Measurements from ENCODE around the gene SCN4B. TPM values are rescaled to one million over a fixed set of nuclear protein-coding genes. Genes with fewer than 3 reads are reported as not detected.

The SCN4B gene
- total RNA-seq, 2 donors from 2014 or later = 3.0 to 5.6 TPM

DNA sequence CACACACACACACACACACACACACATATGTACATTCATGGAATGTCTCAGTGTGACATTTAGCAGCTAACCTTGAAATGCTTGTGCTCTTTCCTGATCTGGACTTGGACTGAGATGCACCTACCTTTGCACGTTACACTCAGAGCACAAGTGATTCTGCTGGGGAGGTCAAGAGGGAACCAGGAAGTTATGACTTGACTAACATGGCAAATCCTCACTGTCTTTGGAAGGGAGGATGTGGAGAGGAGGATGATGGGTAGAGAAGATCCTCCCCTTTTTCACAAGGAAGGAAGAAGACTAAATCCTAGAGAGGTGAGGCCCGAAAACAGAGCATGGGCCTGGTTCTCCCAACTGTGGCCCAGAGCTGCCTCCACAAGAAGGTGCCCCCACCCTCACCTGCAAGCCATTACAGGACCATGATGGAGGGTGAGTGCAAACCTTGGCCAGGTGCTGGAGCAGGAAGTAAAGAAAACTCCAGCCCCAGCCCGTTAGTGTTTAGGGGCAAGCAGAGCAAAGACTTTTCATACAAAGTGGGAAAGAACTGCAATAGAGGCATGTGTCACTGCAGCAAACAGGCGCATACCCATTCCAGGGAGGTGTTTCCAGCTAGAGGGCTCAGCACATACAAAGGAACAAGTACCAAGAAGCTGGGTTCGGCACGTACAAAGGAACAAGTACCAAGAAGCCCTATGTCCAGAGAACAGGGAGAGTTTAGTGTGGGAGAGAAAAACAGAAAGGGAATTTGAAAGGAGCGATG is 26.4 kb downstream of the SCN4B start:
- H3K36me3 ChIP-seq = no peaks in the 10 kb centered on the region
- H3K27me3 ChIP-seq (replicated peaks; ENCODE audit: insufficient read depth) = no peaks in the 10 kb centered on the region
- H3K9me3 ChIP-seq = no peaks in the 10 kb centered on the region
- DNase-seq (ENCODE audit: low spot score) = no peak
- no peak overlapping the region for H3K27ac ChIP-seq
- H3K4me1 ChIP-seq (replicated peaks) = no peaks in the 10 kb centered on the region
- WGBS = 85% methylated on average over 7 of the region's 7 CpGs
- TF ChIP-seq POLR2AphosphoS5 (IDR thresholded peaks at IDR 0.05) = no peak
- TF ChIP-seq, protein P1, sequence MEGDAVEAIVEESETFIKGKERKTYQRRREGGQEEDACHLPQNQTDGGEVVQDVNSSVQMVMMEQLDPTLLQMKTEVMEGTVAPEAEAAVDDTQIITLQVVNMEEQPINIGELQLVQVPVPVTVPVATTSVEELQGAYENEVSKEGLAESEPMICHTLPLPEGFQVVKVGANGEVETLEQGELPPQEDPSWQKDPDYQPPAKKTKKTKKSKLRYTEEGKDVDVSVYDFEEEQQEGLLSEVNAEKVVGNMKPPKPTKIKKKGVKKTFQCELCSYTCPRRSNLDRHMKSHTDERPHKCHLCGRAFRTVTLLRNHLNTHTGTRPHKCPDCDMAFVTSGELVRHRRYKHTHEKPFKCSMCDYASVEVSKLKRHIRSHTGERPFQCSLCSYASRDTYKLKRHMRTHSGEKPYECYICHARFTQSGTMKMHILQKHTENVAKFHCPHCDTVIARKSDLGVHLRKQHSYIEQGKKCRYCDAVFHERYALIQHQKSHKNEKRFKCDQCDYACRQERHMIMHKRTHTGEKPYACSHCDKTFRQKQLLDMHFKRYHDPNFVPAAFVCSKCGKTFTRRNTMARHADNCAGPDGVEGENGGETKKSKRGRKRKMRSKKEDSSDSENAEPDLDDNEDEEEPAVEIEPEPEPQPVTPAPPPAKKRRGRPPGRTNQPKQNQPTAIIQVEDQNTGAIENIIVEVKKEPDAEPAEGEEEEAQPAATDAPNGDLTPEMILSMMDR (IDR thresholded peaks at IDR 0.05) = no peak
- no peak overlapping the region for H3K4me3 ChIP-seq
- intact Hi-C loops (cut with DNase I) = no loop called here

DNA sequence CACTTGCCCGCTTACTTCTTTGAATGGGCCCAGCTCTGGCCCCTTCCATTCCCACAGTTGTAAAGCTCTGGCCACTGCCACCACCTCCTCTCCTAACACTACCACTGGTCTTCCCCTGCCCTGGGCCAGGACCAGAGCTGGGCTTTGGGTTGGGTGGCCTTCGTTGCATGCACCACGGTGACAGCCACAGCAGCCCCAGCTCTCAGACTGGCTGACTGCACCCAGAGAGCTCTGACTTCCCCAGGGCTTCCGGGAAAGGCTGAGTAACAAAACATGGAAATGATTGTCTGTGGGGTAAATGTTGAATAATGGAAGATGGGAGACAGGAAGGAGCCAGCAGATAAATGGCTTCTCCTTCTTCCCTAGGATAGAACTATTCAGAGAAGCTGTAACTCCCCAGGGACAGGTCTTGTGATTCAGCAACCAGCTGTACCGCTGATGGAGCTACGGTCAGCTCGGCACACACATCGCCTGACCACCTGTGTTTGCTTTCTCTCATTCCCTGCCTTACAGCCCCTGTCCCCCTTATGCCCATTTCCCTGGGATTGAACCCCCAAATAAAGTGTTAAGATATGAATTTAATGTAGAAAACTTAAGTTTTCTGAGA is 27.6 kb downstream of the SCN4B start:
- Histone ChIP-seq H3K4me1 (replicated peaks) (no peaks in the 10 kb centered on the region), H3K27ac (no peak overlapping the region), H3K36me3 (no peaks in the 10 kb centered on the region), H3K27me3 (replicated peaks; ENCODE audit: insufficient read depth) (no peaks in the 10 kb centered on the region), H3K4me3 (no peak overlapping the region), H3K9me3 (no peaks in the 10 kb centered on the region)
- DNase-seq (ENCODE audit: low spot score) = no peak
- WGBS = 85% methylated on average over 8 of the region's 8 CpGs
- TF ChIP-seq POLR2A (IDR thresholded peaks at IDR 0.05) = no peak
- no peak for TF ChIP-seq POLR2AphosphoS5 (IDR thresholded peaks at IDR 0.05)
- TF ChIP-seq, protein P1 (IDR thresholded peaks at IDR 0.05) = no peak
- intact Hi-C loops (cut with DNase I) = no loop called here

DNA sequence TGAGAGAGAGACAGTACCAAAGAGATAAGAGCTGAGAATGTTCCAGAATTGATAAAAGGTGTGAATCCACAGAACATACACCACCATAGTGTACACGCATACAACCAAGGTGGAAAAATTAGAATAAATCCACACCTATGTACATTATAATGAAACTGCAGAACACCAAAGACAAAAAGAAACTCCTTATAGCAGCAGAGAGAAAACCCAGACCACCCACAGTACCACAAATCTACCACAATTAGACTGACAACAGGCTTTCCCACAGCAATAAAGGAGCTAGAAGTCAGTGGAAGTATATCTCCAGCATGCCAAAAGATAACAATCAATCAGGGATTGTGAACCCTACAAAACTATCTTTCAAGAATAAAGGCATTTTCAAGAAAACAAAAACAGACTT is 31.8 kb downstream of the SCN4B start:
- intact Hi-C loops (cut with DNase I) = no loop called here
- Histone ChIP-seq H3K27me3 (replicated peaks; ENCODE audit: insufficient read depth) (no peaks in the 10 kb centered on the region), H3K4me1 (replicated peaks) (no peaks in the 10 kb centered on the region), H3K4me3 (no peak overlapping the region), H3K36me3 (no peaks in the 10 kb centered on the region), H3K9me3 (no peaks in the 10 kb centered on the region), H3K27ac (no peak overlapping the region)
- WGBS = 91% methylated on average over 1 of the region's 1 CpG
- no peak for TF ChIP-seq POLR2A (IDR thresholded peaks at IDR 0.05)
- TF ChIP-seq, protein P1 (IDR thresholded peaks at IDR 0.05) = no peak
- no peak for TF ChIP-seq POLR2AphosphoS5 (IDR thresholded peaks at IDR 0.05)
- no peak for DNase-seq (ENCODE audit: low spot score)

DNA sequence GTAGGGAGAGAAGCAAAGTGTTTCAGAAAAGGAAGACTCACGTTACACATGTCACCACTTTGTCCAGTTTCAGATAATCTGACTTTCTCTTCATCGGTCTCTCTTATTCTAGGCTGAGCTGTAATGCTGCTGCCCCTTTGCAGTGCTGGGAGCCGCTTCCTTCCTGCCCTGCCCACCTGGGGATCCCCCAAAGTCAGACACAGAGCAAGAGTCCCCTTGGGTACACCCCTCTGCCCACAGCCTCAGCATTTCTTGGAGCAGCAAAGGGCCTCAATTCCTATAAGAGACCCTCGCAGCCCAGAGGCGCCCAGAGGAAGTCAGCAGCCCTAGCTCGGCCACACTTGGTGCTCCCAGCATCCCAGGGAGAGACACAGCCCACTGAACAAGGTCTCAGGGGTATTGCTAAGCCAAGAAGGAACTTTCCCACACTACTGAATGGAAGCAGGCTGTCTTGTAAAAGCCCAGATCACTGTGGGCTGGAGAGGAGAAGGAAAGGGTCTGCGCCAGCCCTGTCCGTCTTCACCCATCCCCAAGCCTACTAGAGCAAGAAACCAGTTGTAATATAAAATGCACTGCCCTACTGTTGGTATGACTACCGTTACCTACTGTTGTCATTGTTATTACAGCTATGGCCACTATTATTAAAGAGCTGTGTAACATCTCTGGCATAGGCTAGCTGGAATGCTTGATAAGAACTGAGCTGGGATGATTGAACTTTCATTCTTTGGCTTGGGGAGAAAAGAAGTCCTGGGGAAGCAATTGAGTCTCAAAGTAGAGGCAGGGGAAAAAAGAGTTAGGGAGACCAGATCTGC is 34.6 kb downstream of the SCN4B start:
- DNase-seq (ENCODE audit: low spot score) = no peak
- intact Hi-C loops (cut with DNase I) = no loop called here
- H3K4me1 ChIP-seq (replicated peaks) = no peaks in the 10 kb centered on the region
- H3K27ac ChIP-seq = no peak overlapping the region
- WGBS = 75% methylated on average over 9 of the region's 9 CpGs
- no peak overlapping the region for H3K4me3 ChIP-seq
- TF ChIP-seq POLR2A (IDR thresholded peaks at IDR 0.05) (no peak), POLR2AphosphoS5 (IDR thresholded peaks at IDR 0.05) (no peak)
- TF ChIP-seq, protein P1 (IDR thresholded peaks at IDR 0.05) = no peak
- H3K27me3 ChIP-seq (replicated peaks; ENCODE audit: insufficient read depth) = no peaks in the 10 kb centered on the region
- no peaks in the 10 kb centered on the region for H3K9me3 ChIP-seq
- H3K36me3 ChIP-seq = no peaks in the 10 kb centered on the region
